Trophoblast cell (in vitro differentiated cells and primary cell): Measurements from ENCODE around the gene PFKFB3.

Experiments used
- DNase-seq, 2 donors: peaks; one replicate each; pipeline ENCODE4 v3.0.0-alpha.2; 2016
- H2AFZ ChIP-seq: 2 replicates; pipeline ENCODE4 v1.6.1; 2013; ENCODE audit warnings: low read length, moderate library complexity, mild to moderate bottlenecking; ENCODE audit not compliant: insufficient read depth, poor library complexity
- H2AK5ac ChIP-seq: 2 replicates; pipeline ENCODE4 v1.6.1; 2013; ENCODE audit warnings: mild to moderate bottlenecking, low read length
- H2BK120ac ChIP-seq: 2 replicates; pipeline ENCODE4 v1.6.1; 2013; ENCODE audit warnings: low read length, mild to moderate bottlenecking, moderate library complexity; ENCODE audit not compliant: insufficient read depth, poor library complexity
- H2BK12ac ChIP-seq: 2 replicates; pipeline ENCODE4 v1.6.1; 2013; ENCODE audit warnings: mild to moderate bottlenecking, low read length, moderate library complexity
- H2BK5ac ChIP-seq: 2 replicates; pipeline ENCODE4 v1.6.1; 2013; ENCODE audit warnings: low read length, low read depth, moderate library complexity, mild to moderate bottlenecking; ENCODE audit not compliant: poor library complexity
- H3K14ac ChIP-seq: 2 replicates; pipeline ENCODE4 v1.6.1; 2013; ENCODE audit warnings: mild to moderate bottlenecking, low read length
- H3K18ac ChIP-seq: 2 replicates; pipeline ENCODE4 v1.6.1; 2013; ENCODE audit warnings: mild to moderate bottlenecking, low read length
- H3K23ac ChIP-seq: 2 replicates; pipeline ENCODE4 v1.6.1; 2013; ENCODE audit warnings: low read length
- H3K27ac ChIP-seq: 2 replicates; pipeline ENCODE4 v1.5.1; 2013; ENCODE audit warnings: low read depth, mild to moderate bottlenecking, inconsistent platforms, low read length, moderate library complexity
- H3K27me3 ChIP-seq: 2 replicates; pipeline ENCODE4 v1.6.1; 2013; ENCODE audit warnings: inconsistent platforms, mild to moderate bottlenecking, low read length, moderate library complexity; ENCODE audit not compliant: insufficient read depth
- H3K36me3 ChIP-seq, 2 experiments: 1 replicate in 1 of 2; 2 replicates in 1 of 2; pipeline ENCODE4 v1.6.1; 2013; ENCODE audit warnings: low read length in 2 of 2, mild to moderate bottlenecking in 2 of 2, moderate library complexity in 1 of 2; ENCODE audit not compliant: insufficient read depth in 2 of 2, control insufficient read depth in 1 of 2
- H3K4ac ChIP-seq: 2 replicates; pipeline ENCODE4 v1.6.1; 2013; ENCODE audit warnings: low read depth, mild to moderate bottlenecking, low read length, moderate library complexity
- H3K4me1 ChIP-seq, 2 experiments: 1 replicate in 1 of 2; 2 replicates in 1 of 2; pipeline ENCODE4 v1.6.1; 2013; ENCODE audit warnings: low read length in 2 of 2, mild to moderate bottlenecking in 2 of 2, moderate library complexity in 1 of 2; ENCODE audit not compliant: insufficient read depth in 2 of 2, control insufficient read depth in 1 of 2
- H3K4me2 ChIP-seq: 2 replicates; pipeline ENCODE4 v1.6.1; 2013; ENCODE audit warnings: inconsistent platforms, mild to moderate bottlenecking, low read length, moderate library complexity
- H3K4me3 ChIP-seq: 2 replicates; pipeline ENCODE4 v1.5.1; 2013; ENCODE audit warnings: mild to moderate bottlenecking, low read depth, low read length, inconsistent platforms
- H3K79me1 ChIP-seq: one replicate; pipeline ENCODE4 v1.6.1; 2013; ENCODE audit warnings: low read length
- H3K79me2 ChIP-seq: 2 replicates; pipeline ENCODE4 v1.6.1; 2013; ENCODE audit warnings: low read length, mild to moderate bottlenecking; ENCODE audit not compliant: control insufficient read depth, insufficient read depth, poor library complexity
- H3K9ac ChIP-seq: 2 replicates; pipeline ENCODE4 v1.6.1; 2013; ENCODE audit warnings: mild to moderate bottlenecking, low read length
- H3K9me3 ChIP-seq: 2 replicates; pipeline ENCODE4 v1.6.1; 2013; ENCODE audit warnings: low read depth, mild to moderate bottlenecking, control low read depth, inconsistent platforms, low read length; ENCODE audit not compliant: insufficient read depth
- H4K12ac ChIP-seq: 2 replicates; pipeline ENCODE4 v1.6.1; 2013; ENCODE audit warnings: low read depth, mild to moderate bottlenecking, low read length, moderate library complexity
- H4K8ac ChIP-seq: 2 replicates; pipeline ENCODE4 v1.6.1; 2013; ENCODE audit warnings: low read depth, mild to moderate bottlenecking, low read length, moderate library complexity
- H4K91ac ChIP-seq: one replicate; pipeline ENCODE4 v1.6.1; 2013; ENCODE audit warnings: low read depth, mild to moderate bottlenecking, low read length, moderate library complexity
- WGBS: extraction: QIAGEN DNeasy Blood & Tissue Kit; methylation state at CpG from one replicate; pipeline ENCODE4 v1.1.7; 2013; ENCODE audit warnings: missing lambda C conversion rate; ENCODE audit not compliant: insufficient read length, insufficient coverage; ENCODE audit errors: extremely low coverage; 5-methylcytosine and 5-hydroxymethylcytosine counted together

PFKFB3 gene

DNA sequence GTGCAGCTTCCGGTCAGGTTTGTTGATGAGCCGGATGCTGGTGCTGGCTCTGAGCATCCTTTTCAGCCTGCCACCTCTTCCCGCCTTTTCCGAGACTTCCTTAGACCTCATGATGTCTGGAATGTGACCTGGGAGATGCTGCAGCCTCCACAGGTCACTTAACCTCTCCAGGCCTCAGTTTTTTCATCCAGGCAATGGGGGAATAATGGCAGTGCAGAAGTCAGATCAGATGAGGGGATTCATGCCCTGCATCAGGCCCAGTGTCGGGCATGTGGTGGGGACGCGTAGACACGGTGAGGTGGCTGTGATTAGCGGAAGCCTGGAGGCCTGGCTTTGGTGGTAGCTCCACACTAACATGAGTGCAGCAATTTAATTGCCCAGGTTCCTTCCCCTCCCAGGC, 24.6 kb downstream of the PFKFB3 start:
- H2BK5ac ChIP-seq: no peak overlapping the region

DNA sequence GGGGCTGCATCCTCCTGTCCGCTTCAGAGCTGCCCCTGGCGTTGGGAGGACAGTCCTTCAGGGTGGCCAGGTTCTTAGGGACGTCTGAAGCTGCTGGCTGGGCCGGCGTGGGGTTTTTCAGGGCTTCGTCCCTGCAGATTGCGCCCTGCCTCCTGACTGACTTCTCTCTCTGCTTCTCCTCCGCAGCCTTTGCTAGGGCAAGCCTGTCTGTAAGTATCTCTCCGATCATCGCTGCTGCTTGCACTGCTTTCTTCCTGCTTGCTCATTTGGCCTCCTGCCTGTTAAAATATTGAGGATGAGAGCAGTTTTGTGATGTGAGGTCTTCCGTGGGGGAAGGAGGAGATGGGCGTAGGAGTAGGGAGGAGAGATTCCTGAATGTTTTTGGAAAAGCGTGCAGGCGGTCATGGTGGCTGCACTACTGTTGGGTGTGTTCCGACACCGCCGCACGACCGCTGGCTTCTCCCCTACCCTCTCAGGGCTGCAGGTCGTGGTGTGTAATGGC, 25.3 kb downstream of the PFKFB3 start:
- Histone ChIP-seq H3K9ac (no peak overlapping the region), H3K14ac (no peak overlapping the region), H3K27ac (no peak overlapping the region), H3K4ac (no peak overlapping the region), H3K27me3 (no peaks in the 10 kb centered on the region), H4K8ac (no peak overlapping the region), H4K91ac (no peak overlapping the region), H3K4me1 (peaks cover 7 to 8% of the 10 kb centered on the region in 2 experiments), H3K23ac (no peak overlapping the region), H3K9me3 (no peaks in the 10 kb centered on the region), H2AK5ac (no peak overlapping the region), H2BK12ac (no peak overlapping the region), H2BK5ac (no peak overlapping the region), H3K79me1 (peaks cover 13% of the 10 kb centered on the region), H2BK120ac (no peak overlapping the region), H3K79me2 (peaks cover under 1% of the 10 kb centered on the region), H3K4me3 (no peak overlapping the region), H3K4me2 (no peak overlapping the region), H3K18ac (no peak overlapping the region), H2AFZ (no peak overlapping the region), H4K12ac (no peak overlapping the region), H3K36me3 (peaks cover 91 to 94% of the 10 kb centered on the region in 2 experiments)
- no peak for DNase-seq
- 100% methylated on average over 2 of the region's 20 CpGs for WGBS

More for the DNA sequence above, 24.6 kb downstream of the PFKFB3 start:
- H2BK120ac ChIP-seq: no peak overlapping the region
- no peak overlapping the region for H3K18ac ChIP-seq
- no peaks in the 10 kb centered on the region for H3K27me3 ChIP-seq
- DNase-seq: no peak
- no peak overlapping the region for H2BK12ac ChIP-seq
- H3K4me2 ChIP-seq: no peak overlapping the region
- no peak overlapping the region for H4K12ac ChIP-seq
- peaks cover 14 to 15% of the 10 kb centered on the region in 2 experiments for H3K4me1 ChIP-seq
- H3K4me3 ChIP-seq: no peak overlapping the region
- H3K14ac ChIP-seq: no peak overlapping the region
- H3K4ac ChIP-seq: no peak overlapping the region
- H3K9ac ChIP-seq: no peak overlapping the region
- H2AFZ ChIP-seq: no peak overlapping the region
- no peak overlapping the region for H2AK5ac ChIP-seq
- H3K23ac ChIP-seq: no peak overlapping the region
- no peak overlapping the region for H4K8ac ChIP-seq
- no peak overlapping the region for H4K91ac ChIP-seq
- H3K36me3 ChIP-seq: peaks cover 91 to 94% of the 10 kb centered on the region in 2 experiments
- peaks cover 20% of the 10 kb centered on the region for H3K79me1 ChIP-seq
- peaks cover 7% of the 10 kb centered on the region for H3K79me2 ChIP-seq
- no CpG with 5 or more reads among the region's 9 CpGs for WGBS
- no peak overlapping the region for H3K27ac ChIP-seq
- H3K9me3 ChIP-seq: no peaks in the 10 kb centered on the region

DNA sequence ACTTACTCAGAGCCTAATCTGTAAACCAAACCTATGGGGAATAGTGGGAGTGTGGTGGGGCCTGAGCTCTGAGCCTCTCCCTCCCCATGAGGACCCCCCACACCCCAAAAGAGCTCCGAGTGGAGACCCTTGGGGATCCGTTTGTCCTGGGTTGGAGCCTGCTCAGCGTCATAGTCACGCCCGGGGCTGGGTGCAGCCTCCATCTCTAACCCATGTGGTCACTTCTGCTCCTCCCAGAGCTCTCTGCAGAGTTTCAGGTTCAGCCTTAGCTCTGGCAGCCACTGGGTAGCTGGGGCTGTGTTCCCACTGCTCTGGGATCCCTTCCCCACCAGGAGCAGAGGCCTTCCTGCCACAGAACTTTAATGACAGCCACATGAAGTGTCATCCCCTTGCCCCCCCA, 25.9 kb downstream of the PFKFB3 start:
- no peak overlapping the region for H3K23ac ChIP-seq
- no CpG with 5 or more reads among the region's 5 CpGs for WGBS

DNA sequence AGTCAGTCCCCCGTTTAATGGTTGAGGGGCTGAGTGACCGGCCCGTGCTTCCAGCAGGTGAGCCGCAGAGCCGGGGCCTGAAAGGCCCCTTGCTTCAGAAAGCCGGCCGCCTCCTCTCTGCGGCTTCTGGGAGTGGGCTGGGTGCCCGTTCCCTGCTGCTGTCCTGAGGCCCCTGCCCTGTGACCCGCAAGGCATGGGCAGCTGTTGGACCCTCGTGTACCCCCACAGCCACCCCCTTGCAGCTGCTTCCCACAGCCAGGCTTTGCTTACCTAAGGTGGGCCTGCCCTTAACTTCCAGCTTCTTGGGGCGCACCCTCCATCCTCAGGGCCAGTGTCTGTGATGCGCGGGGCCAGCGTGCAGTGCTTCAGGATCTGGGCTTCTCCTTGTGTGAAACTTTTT, 26.6 kb downstream of the PFKFB3 start:
- Histone ChIP-seq H2BK5ac (no peak overlapping the region), H2BK12ac (no peak overlapping the region), H3K9ac (no peak overlapping the region), H3K79me2 (no peaks in the 10 kb centered on the region), H2BK120ac (no peak overlapping the region), H3K4me3 (no peak overlapping the region), H3K27ac (no peak overlapping the region), H3K14ac (no peak overlapping the region), H4K8ac (no peak overlapping the region), H3K4me2 (no peak overlapping the region), H3K23ac (no peak overlapping the region), H2AK5ac (no peak overlapping the region), H3K9me3 (no peaks in the 10 kb centered on the region), H4K91ac (no peak overlapping the region), H3K4ac (no peak overlapping the region), H2AFZ (no peak overlapping the region), H3K36me3 (peaks cover 92 to 94% of the 10 kb centered on the region in 2 experiments), H3K79me1 (peaks cover 4% of the 10 kb centered on the region), H3K27me3 (no peaks in the 10 kb centered on the region), H3K18ac (no peak overlapping the region), H4K12ac (no peak overlapping the region), H3K4me1 (no peaks in the 10 kb centered on the region)
- no CpG with 5 or more reads among the region's 15 CpGs for WGBS
- no peak for DNase-seq

More for the DNA sequence above, 25.9 kb downstream of the PFKFB3 start:
- Histone ChIP-seq H3K79me2 (no peaks in the 10 kb centered on the region), H2AFZ (no peak overlapping the region), H3K4ac (no peak overlapping the region), H3K14ac (no peak overlapping the region), H3K4me1 (peaks cover 5 to 6% of the 10 kb centered on the region in 2 experiments), H4K8ac (no peak overlapping the region), H4K91ac (no peak overlapping the region), H2AK5ac (no peak overlapping the region), H4K12ac (no peak overlapping the region), H2BK5ac (no peak overlapping the region), H3K4me2 (no peak overlapping the region), H2BK120ac (no peak overlapping the region), H3K18ac (no peak overlapping the region), H3K4me3 (no peak overlapping the region), H3K79me1 (peaks cover 9% of the 10 kb centered on the region), H2BK12ac (no peak overlapping the region), H3K27ac (no peak overlapping the region), H3K27me3 (no peaks in the 10 kb centered on the region), H3K9me3 (no peaks in the 10 kb centered on the region), H3K9ac (no peak overlapping the region), H3K36me3 (peaks cover 92 to 94% of the 10 kb centered on the region in 2 experiments)
- DNase-seq: no peak
